ENCODE data around the gene CDH13. TPM values are rescaled to one million over a fixed set of nuclear protein-coding genes. Genes with fewer than 3 reads are reported as not detected.

Gene CDH13
- total RNA-seq, 2 donors from 2014 or later: 2.4 to 6.3 TPM

- Histone ChIP-seq H3K9me3 (no peaks in the 10 kb centered on the region), H3K4me3 (no peak overlapping the region), H3K27me3 (no peaks in the 10 kb centered on the region), H3K27ac (no peak overlapping the region), H3K36me3 (no peaks in the 10 kb centered on the region), H3K9ac (ENCODE audit: low read depth in 2 of 2, low read length in 2 of 2) (no peak overlapping the region), H3K4me1 (peaks cover 2% of the 10 kb centered on the region)
- no peak for DNase-seq
- TF ChIP-seq CTCF (IDR thresholded peaks at IDR 0.05): no peak
- intact Hi-C loops (cut with DNase I): no loop called here
Observed at GRCh38 chr16:82996814-82997213, 370.0 kb downstream of the CDH13 start.

- Histone ChIP-seq H3K9ac (ENCODE audit: low read depth in 2 of 2, low read length in 2 of 2) (no peak overlapping the region), H3K27ac (no peak overlapping the region), H3K4me3 (no peak overlapping the region), H3K9me3 (no peaks in the 10 kb centered on the region), H3K36me3 (no peaks in the 10 kb centered on the region), H3K27me3 (no peaks in the 10 kb centered on the region), H3K4me1 (peaks cover 2% of the 10 kb centered on the region)
- DNase-seq: no peak
- intact Hi-C loops (cut with DNase I): no loop called here
- no peak for TF ChIP-seq CTCF (IDR thresholded peaks at IDR 0.05)
Observed at GRCh38 chr16:82999711-83000110, 372.9 kb downstream of the CDH13 start.

GRCh38 chr16:83002351-83003334 lies 375.9 kb downstream of the CDH13 start:
- no peak for DNase-seq
- no peak overlapping the region for H3K4me3 ChIP-seq
- H3K27ac ChIP-seq: no peak overlapping the region
- no peaks in the 10 kb centered on the region for H3K27me3 ChIP-seq
- no peak overlapping the region for H3K9ac ChIP-seq (ENCODE audit: low read depth in 2 of 2, low read length in 2 of 2)
- H3K4me1 ChIP-seq: no peaks in the 10 kb centered on the region
- H3K36me3 ChIP-seq: no peaks in the 10 kb centered on the region
- intact Hi-C loops (cut with DNase I): no loop called here
- no peaks in the 10 kb centered on the region for H3K9me3 ChIP-seq
- no peak for TF ChIP-seq CTCF (IDR thresholded peaks at IDR 0.05)

- H3K27ac ChIP-seq: no peak overlapping the region
- TF ChIP-seq CTCF (IDR thresholded peaks at IDR 0.05): no peak
- no peak overlapping the region for H3K9ac ChIP-seq (ENCODE audit: low read depth in 2 of 2, low read length in 2 of 2)
- H3K36me3 ChIP-seq: no peaks in the 10 kb centered on the region
- H3K4me1 ChIP-seq: no peaks in the 10 kb centered on the region
- no peak for DNase-seq
- no peak overlapping the region for H3K4me3 ChIP-seq
- intact Hi-C loops (cut with DNase I): no loop called here
- no peaks in the 10 kb centered on the region for H3K27me3 ChIP-seq
- no peaks in the 10 kb centered on the region for H3K9me3 ChIP-seq
Observed at GRCh38 chr16:83004868-83005652, 378.3 kb downstream of the CDH13 start.

GRCh38 chr16:83005653-83006160 lies 378.9 kb downstream of the CDH13 start:
- H3K9ac ChIP-seq (ENCODE audit: low read depth in 2 of 2, low read length in 2 of 2): no peak overlapping the region
- no peaks in the 10 kb centered on the region for H3K36me3 ChIP-seq
- no peak overlapping the region for H3K27ac ChIP-seq
- intact Hi-C loops (cut with DNase I): no loop called here
- no peaks in the 10 kb centered on the region for H3K9me3 ChIP-seq
- TF ChIP-seq CTCF (IDR thresholded peaks at IDR 0.05): no peak
- no peaks in the 10 kb centered on the region for H3K4me1 ChIP-seq
- no peak overlapping the region for H3K4me3 ChIP-seq
- no peak for DNase-seq
- no peaks in the 10 kb centered on the region for H3K27me3 ChIP-seq
